GM23338 (cell line): ENCODE results near the gene USP36. TPM values are rescaled to one million over a fixed set of nuclear protein-coding genes. Genes with fewer than 3 reads are reported as not detected.

Experiments used
- ATAC-seq: fragments of 200-7000 bp; cut with Tn5 transposase; 3 replicates; pipeline ENCODE4 v1.9.1; 2020
- DNase-seq: peaks from one replicate; pipeline ENCODE4 v3.0.0-alpha.2; 2015; ENCODE audit warnings: low spot score
- H2AFZ ChIP-seq: fragments of 200-600 bp; sonication (generic); 2 replicates; pipeline ENCODE4 v1.8.0; 2016; ENCODE audit warnings: antibody characterized with exemption, mild to moderate bottlenecking, moderate library complexity
- H3F3A ChIP-seq: fragments of 200-600 bp; sonication (generic); replicated peaks from 2 replicates; pipeline ENCODE4 v1.8.0; 2017; ENCODE audit warnings: antibody characterized with exemption, mixed run types, low read depth
- H3K27ac ChIP-seq: fragments of 200-600 bp; sonication (generic); 2 replicates; pipeline ENCODE4 v1.6.1; 2016; ENCODE audit warnings: low read depth
- H3K27me3 ChIP-seq: fragments of 200-600 bp; sonication (generic); 2 replicates; pipeline ENCODE4 v1.8.0; 2016; ENCODE audit warnings: mild to moderate bottlenecking, mixed run types, moderate library complexity; ENCODE audit not compliant: insufficient read depth
- H3K36me3 ChIP-seq: fragments of 200-600 bp; sonication (generic); 2 replicates; pipeline ENCODE4 v1.8.0; 2016; ENCODE audit warnings: mild to moderate bottlenecking; ENCODE audit not compliant: insufficient read depth
- H3K4me1 ChIP-seq: fragments of 200-600 bp; sonication (generic); 2 replicates; pipeline ENCODE4 v1.8.0; 2016; ENCODE audit warnings: mild to moderate bottlenecking, moderate library complexity; ENCODE audit not compliant: insufficient read depth
- H3K4me2 ChIP-seq: fragments of 200-600 bp; sonication (generic); 2 replicates; pipeline ENCODE4 v1.7.1; 2017; ENCODE audit warnings: mixed run types
- H3K4me3 ChIP-seq: fragments of 200-600 bp; sonication (generic); 2 replicates; pipeline ENCODE4 v1.6.1; 2016; ENCODE audit warnings: mixed run types
- H3K79me2 ChIP-seq: fragments of 200-600 bp; sonication (generic); replicated peaks from 2 replicates; pipeline ENCODE4 v1.8.0; 2017; ENCODE audit warnings: mild to moderate bottlenecking; ENCODE audit not compliant: insufficient read depth
- H3K9me2 ChIP-seq: fragments of 200-600 bp; sonication (generic); 2 replicates; pipeline ENCODE4 v1.8.0; 2017; ENCODE audit not compliant: insufficient read depth
- H4K20me1 ChIP-seq: fragments of 200-600 bp; sonication (generic); replicated peaks from 2 replicates; pipeline ENCODE4 v1.8.0; 2017; ENCODE audit warnings: mild to moderate bottlenecking; ENCODE audit not compliant: insufficient read depth
- H3K27ac Mint-ChIP-seq: 2 replicates; pipeline ENCODE4 v1.8.0; 2020; ENCODE audit warnings: inconsistent platforms, mild to moderate bottlenecking, moderate library complexity, mixed read lengths
- H3K27me3 Mint-ChIP-seq: 3 replicates; pipeline ENCODE4 v1.8.0; 2022; ENCODE audit warnings: low read depth, mild to moderate bottlenecking, moderate library complexity, mixed read lengths, inconsistent platforms; ENCODE audit not compliant: insufficient read depth, poor library complexity
- H3K36me3 Mint-ChIP-seq: 3 replicates; pipeline ENCODE4 v1.8.0; 2021; ENCODE audit warnings: low read depth, mild to moderate bottlenecking, inconsistent platforms, moderate library complexity, mixed read lengths
- H3K4me1 Mint-ChIP-seq: 3 replicates; pipeline ENCODE4 v1.8.0; 2020; ENCODE audit warnings: mild to moderate bottlenecking, inconsistent platforms, mixed read lengths
- H3K4me3 Mint-ChIP-seq: 3 replicates; pipeline ENCODE4 v1.8.0; 2021; ENCODE audit warnings: moderate library complexity, mild to moderate bottlenecking, inconsistent platforms, mixed read lengths
- H3K9me3 Mint-ChIP-seq: 3 replicates; pipeline ENCODE4 v1.8.0; 2020; ENCODE audit warnings: moderate library complexity, mild to moderate bottlenecking, inconsistent platforms, mixed read lengths
- CREB1 ChIP-seq: fragments of 250-450 bp; sonication (Bioruptor Pico); IDR thresholded peaks from 2 replicates; pipeline ENCODE4 v1.5.0; 2020; ENCODE audit warnings: low read depth, mild to moderate bottlenecking, moderate library complexity
- EZH2 ChIP-seq: fragments of 200-600 bp; sonication (generic); IDR thresholded peaks from one replicate; pipeline ENCODE4 v1.8.0; 2017; ENCODE audit warnings: antibody characterized with exemption, mild to moderate bottlenecking, low read depth; ENCODE audit not compliant: unreplicated experiment
- EZH2phosphoT487 ChIP-seq: fragments of 200-600 bp; sonication (generic); IDR thresholded peaks from one replicate; pipeline ENCODE4 v1.8.1; 2018; ENCODE audit warnings: antibody characterized with exemption; ENCODE audit not compliant: unreplicated experiment
- JUNB ChIP-seq: IDR thresholded peaks from one replicate; pipeline ENCODE4 v1.6.1; 2016; ENCODE audit warnings: antibody characterized with exemption; ENCODE audit not compliant: unreplicated experiment
- NANOG ChIP-seq: IDR thresholded peaks from 2 replicates; pipeline ENCODE4 v1.6.1; 2016; ENCODE audit warnings: antibody characterized with exemption, borderline replicate concordance
- POLR2AphosphoS5 ChIP-seq: IDR thresholded peaks from 2 replicates; pipeline ENCODE4 v1.6.1; 2016; ENCODE audit warnings: antibody characterized with exemption, low read depth
- STAT1 ChIP-seq: IDR thresholded peaks from one replicate; pipeline ENCODE4 v1.6.1; 2016; ENCODE audit warnings: antibody characterized with exemption; ENCODE audit not compliant: unreplicated experiment
- ZNF114 ChIP-seq: fragments of 250-450 bp; sonication (Bioruptor Pico); IDR thresholded peaks from 2 replicates; pipeline ENCODE4 v1.5.0; 2020; ENCODE audit warnings: mild to moderate bottlenecking, moderate library complexity
- ZNF331 ChIP-seq: fragments of 250-450 bp; sonication (Bioruptor Pico); IDR thresholded peaks from 2 replicates; pipeline ENCODE4 v1.5.0; 2020; ENCODE audit warnings: low read depth, mild to moderate bottlenecking, moderate library complexity
- polyA plus RNA-seq: library from polyadenylated mRNA; unstranded; fragments of >200 nt; fragmentation: Nextera tagmentation; extraction: Ambion mirVana; gene quantifications from 2 replicates; pipeline ENCODE4 v1.2.1, GENCODE V29; 2016
- total RNA-seq: library from RNA; depleted of rRNA; stranded (reverse); fragments of >200 nt; shearing (Covaris generic); gene quantifications from 2 replicates; pipeline ENCODE4 v1.2.3, GENCODE V29; 2014
- TF ChIP-seq, protein P1 (sequence below): IDR thresholded peaks from 2 replicates; pipeline ENCODE4 v1.6.1; 2016; ENCODE audit warnings: antibody characterized with exemption
- TF ChIP-seq, protein P2 (sequence below): IDR thresholded peaks from one replicate; pipeline ENCODE4 v1.6.1; 2018; ENCODE audit warnings: antibody characterized with exemption; ENCODE audit not compliant: unreplicated experiment
- TF ChIP-seq, protein P3 (sequence below), 2 experiments: fragments of 200-600 bp in 1 of 2; sonication (generic) in 1 of 2; conservative IDR thresholded peaks; 2 replicates each; pipeline versions ENCODE4 v1.5.1 to v1.6.1; 2016 to 2017; ENCODE audit warnings: antibody characterized with exemption in 2 of 2, low read depth in 2 of 2, mild to moderate bottlenecking in 2 of 2, moderate library complexity in 1 of 2
- TF ChIP-seq, protein P4 (sequence below): fragments of 250-450 bp; sonication (Bioruptor Pico); IDR thresholded peaks from 2 replicates; pipeline ENCODE4 v1.5.0; 2020; ENCODE audit warnings: mild to moderate bottlenecking, moderate library complexity

Gene USP36
- total and polyA plus RNA-seq, 2 experiments from 2014 or later = 36.2 to 55.5 TPM

DNA sequence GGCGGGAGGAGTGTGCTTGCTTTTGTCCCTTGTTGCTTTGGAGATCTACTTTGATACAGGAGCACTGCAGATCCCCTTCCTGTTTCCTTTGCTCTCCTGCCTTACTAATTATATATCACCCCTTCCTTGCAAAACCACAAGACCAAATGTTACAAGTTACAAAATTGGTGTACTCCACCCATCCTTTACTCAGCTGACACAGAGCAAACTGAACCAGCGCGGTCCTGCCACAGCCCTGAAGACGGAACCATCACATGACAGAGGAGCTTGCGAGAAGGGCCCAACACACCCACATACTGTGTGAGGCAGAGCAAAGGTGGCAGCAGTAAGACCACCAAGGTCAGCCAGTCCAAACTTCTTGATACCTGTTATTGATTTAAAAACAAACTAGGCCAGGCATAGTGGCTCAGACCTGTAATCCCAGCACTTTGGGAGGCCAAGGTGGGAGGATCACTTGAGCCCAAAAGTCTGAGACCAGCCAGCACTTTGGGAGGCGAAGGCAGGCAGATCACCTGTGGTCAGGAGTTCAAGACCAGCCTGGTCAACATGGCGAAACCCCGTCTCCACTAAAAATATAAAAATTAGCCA lies 91.8 kb downstream of the USP36 start:
- TF ChIP-seq CREB1 (no peak), NANOG (no peak), POLR2AphosphoS5 (no peak), JUNB (no peak), ZNF331 (CRISPR knock-in tag) (no peak), EZH2 (no peak), EZH2phosphoT487 (no peak), ZNF114 (CRISPR knock-in tag) (no peak), STAT1 (no peak)
- TF ChIP-seq, protein P1, sequence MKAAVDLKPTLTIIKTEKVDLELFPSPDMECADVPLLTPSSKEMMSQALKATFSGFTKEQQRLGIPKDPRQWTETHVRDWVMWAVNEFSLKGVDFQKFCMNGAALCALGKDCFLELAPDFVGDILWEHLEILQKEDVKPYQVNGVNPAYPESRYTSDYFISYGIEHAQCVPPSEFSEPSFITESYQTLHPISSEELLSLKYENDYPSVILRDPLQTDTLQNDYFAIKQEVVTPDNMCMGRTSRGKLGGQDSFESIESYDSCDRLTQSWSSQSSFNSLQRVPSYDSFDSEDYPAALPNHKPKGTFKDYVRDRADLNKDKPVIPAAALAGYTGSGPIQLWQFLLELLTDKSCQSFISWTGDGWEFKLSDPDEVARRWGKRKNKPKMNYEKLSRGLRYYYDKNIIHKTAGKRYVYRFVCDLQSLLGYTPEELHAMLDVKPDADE = no peak
- TF ChIP-seq, protein P2, sequence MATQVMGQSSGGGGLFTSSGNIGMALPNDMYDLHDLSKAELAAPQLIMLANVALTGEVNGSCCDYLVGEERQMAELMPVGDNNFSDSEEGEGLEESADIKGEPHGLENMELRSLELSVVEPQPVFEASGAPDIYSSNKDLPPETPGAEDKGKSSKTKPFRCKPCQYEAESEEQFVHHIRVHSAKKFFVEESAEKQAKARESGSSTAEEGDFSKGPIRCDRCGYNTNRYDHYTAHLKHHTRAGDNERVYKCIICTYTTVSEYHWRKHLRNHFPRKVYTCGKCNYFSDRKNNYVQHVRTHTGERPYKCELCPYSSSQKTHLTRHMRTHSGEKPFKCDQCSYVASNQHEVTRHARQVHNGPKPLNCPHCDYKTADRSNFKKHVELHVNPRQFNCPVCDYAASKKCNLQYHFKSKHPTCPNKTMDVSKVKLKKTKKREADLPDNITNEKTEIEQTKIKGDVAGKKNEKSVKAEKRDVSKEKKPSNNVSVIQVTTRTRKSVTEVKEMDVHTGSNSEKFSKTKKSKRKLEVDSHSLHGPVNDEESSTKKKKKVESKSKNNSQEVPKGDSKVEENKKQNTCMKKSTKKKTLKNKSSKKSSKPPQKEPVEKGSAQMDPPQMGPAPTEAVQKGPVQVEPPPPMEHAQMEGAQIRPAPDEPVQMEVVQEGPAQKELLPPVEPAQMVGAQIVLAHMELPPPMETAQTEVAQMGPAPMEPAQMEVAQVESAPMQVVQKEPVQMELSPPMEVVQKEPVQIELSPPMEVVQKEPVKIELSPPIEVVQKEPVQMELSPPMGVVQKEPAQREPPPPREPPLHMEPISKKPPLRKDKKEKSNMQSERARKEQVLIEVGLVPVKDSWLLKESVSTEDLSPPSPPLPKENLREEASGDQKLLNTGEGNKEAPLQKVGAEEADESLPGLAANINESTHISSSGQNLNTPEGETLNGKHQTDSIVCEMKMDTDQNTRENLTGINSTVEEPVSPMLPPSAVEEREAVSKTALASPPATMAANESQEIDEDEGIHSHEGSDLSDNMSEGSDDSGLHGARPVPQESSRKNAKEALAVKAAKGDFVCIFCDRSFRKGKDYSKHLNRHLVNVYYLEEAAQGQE = no peak
- TF ChIP-seq, protein P3, sequence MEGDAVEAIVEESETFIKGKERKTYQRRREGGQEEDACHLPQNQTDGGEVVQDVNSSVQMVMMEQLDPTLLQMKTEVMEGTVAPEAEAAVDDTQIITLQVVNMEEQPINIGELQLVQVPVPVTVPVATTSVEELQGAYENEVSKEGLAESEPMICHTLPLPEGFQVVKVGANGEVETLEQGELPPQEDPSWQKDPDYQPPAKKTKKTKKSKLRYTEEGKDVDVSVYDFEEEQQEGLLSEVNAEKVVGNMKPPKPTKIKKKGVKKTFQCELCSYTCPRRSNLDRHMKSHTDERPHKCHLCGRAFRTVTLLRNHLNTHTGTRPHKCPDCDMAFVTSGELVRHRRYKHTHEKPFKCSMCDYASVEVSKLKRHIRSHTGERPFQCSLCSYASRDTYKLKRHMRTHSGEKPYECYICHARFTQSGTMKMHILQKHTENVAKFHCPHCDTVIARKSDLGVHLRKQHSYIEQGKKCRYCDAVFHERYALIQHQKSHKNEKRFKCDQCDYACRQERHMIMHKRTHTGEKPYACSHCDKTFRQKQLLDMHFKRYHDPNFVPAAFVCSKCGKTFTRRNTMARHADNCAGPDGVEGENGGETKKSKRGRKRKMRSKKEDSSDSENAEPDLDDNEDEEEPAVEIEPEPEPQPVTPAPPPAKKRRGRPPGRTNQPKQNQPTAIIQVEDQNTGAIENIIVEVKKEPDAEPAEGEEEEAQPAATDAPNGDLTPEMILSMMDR (conservative IDR thresholded peaks at IDR 0.05; ENCODE audit: low read depth in 2 of 2) = no peak
- TF ChIP-seq, protein P4, sequence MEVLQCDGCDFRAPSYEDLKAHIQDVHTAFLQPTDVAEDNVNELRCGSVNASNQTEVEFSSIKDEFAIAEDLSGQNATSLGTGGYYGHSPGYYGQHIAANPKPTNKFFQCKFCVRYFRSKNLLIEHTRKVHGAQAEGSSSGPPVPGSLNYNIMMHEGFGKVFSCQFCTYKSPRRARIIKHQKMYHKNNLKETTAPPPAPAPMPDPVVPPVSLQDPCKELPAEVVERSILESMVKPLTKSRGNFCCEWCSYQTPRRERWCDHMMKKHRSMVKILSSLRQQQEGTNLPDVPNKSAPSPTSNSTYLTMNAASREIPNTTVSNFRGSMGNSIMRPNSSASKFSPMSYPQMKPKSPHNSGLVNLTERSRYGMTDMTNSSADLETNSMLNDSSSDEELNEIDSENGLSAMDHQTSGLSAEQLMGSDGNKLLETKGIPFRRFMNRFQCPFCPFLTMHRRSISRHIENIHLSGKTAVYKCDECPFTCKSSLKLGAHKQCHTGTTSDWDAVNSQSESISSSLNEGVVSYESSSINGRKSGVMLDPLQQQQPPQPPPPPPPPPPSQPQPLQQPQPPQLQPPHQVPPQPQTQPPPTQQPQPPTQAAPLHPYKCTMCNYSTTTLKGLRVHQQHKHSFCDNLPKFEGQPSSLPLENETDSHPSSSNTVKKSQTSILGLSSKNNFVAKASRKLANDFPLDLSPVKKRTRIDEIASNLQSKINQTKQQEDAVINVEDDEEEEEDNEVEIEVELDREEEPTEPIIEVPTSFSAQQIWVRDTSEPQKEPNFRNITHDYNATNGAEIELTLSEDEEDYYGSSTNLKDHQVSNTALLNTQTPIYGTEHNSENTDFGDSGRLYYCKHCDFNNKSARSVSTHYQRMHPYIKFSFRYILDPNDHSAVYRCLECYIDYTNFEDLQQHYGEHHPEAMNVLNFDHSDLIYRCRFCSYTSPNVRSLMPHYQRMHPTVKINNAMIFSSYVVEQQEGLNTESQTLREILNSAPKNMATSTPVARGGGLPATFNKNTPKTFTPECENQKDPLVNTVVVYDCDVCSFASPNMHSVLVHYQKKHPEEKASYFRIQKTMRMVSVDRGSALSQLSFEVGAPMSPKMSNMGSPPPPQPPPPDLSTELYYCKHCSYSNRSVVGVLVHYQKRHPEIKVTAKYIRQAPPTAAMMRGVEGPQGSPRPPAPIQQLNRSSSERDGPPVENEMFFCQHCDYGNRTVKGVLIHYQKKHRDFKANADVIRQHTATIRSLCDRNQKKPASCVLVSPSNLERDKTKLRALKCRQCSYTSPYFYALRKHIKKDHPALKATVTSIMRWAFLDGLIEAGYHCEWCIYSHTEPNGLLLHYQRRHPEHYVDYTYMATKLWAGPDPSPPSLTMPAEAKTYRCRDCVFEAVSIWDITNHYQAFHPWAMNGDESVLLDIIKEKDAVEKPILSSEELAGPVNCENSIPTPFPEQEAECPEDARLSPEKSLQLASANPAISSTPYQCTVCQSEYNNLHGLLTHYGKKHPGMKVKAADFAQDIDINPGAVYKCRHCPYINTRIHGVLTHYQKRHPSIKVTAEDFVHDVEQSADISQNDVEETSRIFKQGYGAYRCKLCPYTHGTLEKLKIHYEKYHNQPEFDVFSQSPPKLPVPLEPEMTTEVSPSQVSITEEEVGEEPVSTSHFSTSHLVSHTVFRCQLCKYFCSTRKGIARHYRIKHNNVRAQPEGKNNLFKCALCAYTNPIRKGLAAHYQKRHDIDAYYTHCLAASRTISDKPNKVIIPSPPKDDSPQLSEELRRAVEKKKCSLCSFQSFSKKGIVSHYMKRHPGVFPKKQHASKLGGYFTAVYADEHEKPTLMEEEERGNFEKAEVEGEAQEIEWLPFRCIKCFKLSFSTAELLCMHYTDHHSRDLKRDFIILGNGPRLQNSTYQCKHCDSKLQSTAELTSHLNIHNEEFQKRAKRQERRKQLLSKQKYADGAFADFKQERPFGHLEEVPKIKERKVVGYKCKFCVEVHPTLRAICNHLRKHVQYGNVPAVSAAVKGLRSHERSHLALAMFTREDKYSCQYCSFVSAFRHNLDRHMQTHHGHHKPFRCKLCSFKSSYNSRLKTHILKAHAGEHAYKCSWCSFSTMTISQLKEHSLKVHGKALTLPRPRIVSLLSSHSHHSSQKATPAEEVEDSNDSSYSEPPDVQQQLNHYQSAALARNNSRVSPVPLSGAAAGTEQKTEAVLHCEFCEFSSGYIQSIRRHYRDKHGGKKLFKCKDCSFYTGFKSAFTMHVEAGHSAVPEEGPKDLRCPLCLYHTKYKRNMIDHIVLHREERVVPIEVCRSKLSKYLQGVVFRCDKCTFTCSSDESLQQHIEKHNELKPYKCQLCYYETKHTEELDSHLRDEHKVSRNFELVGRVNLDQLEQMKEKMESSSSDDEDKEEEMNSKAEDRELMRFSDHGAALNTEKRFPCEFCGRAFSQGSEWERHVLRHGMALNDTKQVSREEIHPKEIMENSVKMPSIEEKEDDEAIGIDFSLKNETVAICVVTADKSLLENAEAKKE (CRISPR knock-in tag) = no peak
- H3K4me1 Mint-ChIP-seq = peaks cover 30% of the 10 kb centered on the region
- Histone ChIP-seq H4K20me1 (no peaks in the 10 kb centered on the region; the same call in none of the 2 replicates), H3K4me1 (peaks cover 8% of the 10 kb centered on the region), H3K79me2 (peaks cover 9% of the 10 kb centered on the region; the same call in 1 of the 2 replicates), H3F3A (no peaks in the 10 kb centered on the region), H3K27ac (no peak overlapping the region), H3K9me2 (no peaks in the 10 kb centered on the region), H3K4me3 (no peak overlapping the region), H2AFZ (no peak overlapping the region), H3K27me3 (no peaks in the 10 kb centered on the region), H3K4me2 (no peak overlapping the region), H3K36me3 (no peaks in the 10 kb centered on the region)
- H3K27me3 Mint-ChIP-seq = no peaks in the 10 kb centered on the region
- no peaks in the 10 kb centered on the region for H3K36me3 Mint-ChIP-seq
- no peak for DNase-seq
- H3K27ac Mint-ChIP-seq = no peak overlapping the region
- H3K4me3 Mint-ChIP-seq = no peak overlapping the region
- ATAC-seq = no peak
- no peaks in the 10 kb centered on the region for H3K9me3 Mint-ChIP-seq
